Mesenchymal stem cell (in vitro differentiated cells and primary cell): ENCODE results near the gene C17orf114.

Experiments
- DNase-seq: peaks from one replicate; pipeline ENCODE4 v3.0.0-alpha.2; 2013
- H2AFZ ChIP-seq: one replicate; pipeline ENCODE4 v1.6.1; 2013; ENCODE audit warnings: low read depth, mild to moderate bottlenecking, control low read depth, inconsistent platforms, low read length, moderate library complexity
- H2AK5ac ChIP-seq: 2 replicates; pipeline ENCODE4 v1.6.1; 2013; ENCODE audit warnings: low read length, moderate library complexity, mild to moderate bottlenecking, inconsistent platforms; ENCODE audit not compliant: severe bottlenecking
- H2BK120ac ChIP-seq: one replicate; pipeline ENCODE4 v1.6.1; 2013; ENCODE audit warnings: low read depth, mild to moderate bottlenecking, inconsistent platforms, low read length, moderate library complexity
- H2BK12ac ChIP-seq, 2 experiments: one replicate each; pipeline ENCODE4 v1.6.1; 2013; ENCODE audit warnings: inconsistent platforms in 2 of 2, low read length in 2 of 2, mild to moderate bottlenecking in 2 of 2, moderate library complexity in 2 of 2, control low read depth in 1 of 2
- H2BK15ac ChIP-seq: one replicate; pipeline ENCODE4 v1.6.1; 2013; ENCODE audit warnings: mild to moderate bottlenecking, low read depth, inconsistent platforms; ENCODE audit not compliant: poor library complexity, severe bottlenecking
- H2BK5ac ChIP-seq: 2 replicates; pipeline ENCODE4 v1.6.1; 2013; ENCODE audit warnings: low read depth, mild to moderate bottlenecking, low read length, control low read depth, inconsistent platforms; ENCODE audit not compliant: poor library complexity, severe bottlenecking
- H3K14ac ChIP-seq, 2 experiments: one replicate each; pipeline ENCODE4 v1.6.1; 2013; ENCODE audit warnings: inconsistent platforms in 2 of 2, low read length in 2 of 2, control low read depth in 1 of 2, mild to moderate bottlenecking in 1 of 2, moderate library complexity in 1 of 2
- H3K18ac ChIP-seq, 2 experiments: one replicate each; pipeline ENCODE4 v1.6.1; 2013; ENCODE audit warnings: inconsistent platforms in 2 of 2, low read length in 2 of 2, control low read depth in 1 of 2, low read depth in 1 of 2, mild to moderate bottlenecking in 1 of 2
- H3K23ac ChIP-seq, 2 experiments: one replicate each; pipeline ENCODE4 v1.6.1; 2013; ENCODE audit warnings: inconsistent platforms in 2 of 2, low read length in 2 of 2, mild to moderate bottlenecking in 2 of 2, moderate library complexity in 2 of 2, control low read depth in 1 of 2
- H3K27ac ChIP-seq: 2 replicates; pipeline ENCODE4 v1.5.1; 2013; ENCODE audit warnings: mild to moderate bottlenecking, moderate library complexity, low read length, control low read depth, inconsistent platforms; ENCODE audit not compliant: poor library complexity, severe bottlenecking
- H3K27me3 ChIP-seq, 2 experiments: 2 replicates each; pipeline versions ENCODE4 v1.6.1 to v1.7.0; 2013; ENCODE audit warnings: low read length in 2 of 2, mild to moderate bottlenecking in 2 of 2, moderate library complexity in 2 of 2, control low read depth in 1 of 2, inconsistent platforms in 1 of 2; ENCODE audit not compliant: control insufficient read depth in 1 of 2, insufficient read depth in 1 of 2
- H3K36me3 ChIP-seq, 2 experiments: 2 replicates each; pipeline versions ENCODE4 v1.6.1 to v1.7.0; 2013; ENCODE audit warnings: low read length in 2 of 2, control low read depth in 1 of 2, inconsistent platforms in 1 of 2, low read depth in 1 of 2, mild to moderate bottlenecking in 1 of 2; ENCODE audit not compliant: insufficient read depth in 2 of 2, control insufficient read depth in 1 of 2
- H3K4ac ChIP-seq, 2 experiments: one replicate each; pipeline ENCODE4 v1.6.1; 2013; ENCODE audit warnings: inconsistent platforms in 2 of 2, low read length in 2 of 2, mild to moderate bottlenecking in 2 of 2, moderate library complexity in 2 of 2, control low read depth in 1 of 2, low read depth in 1 of 2
- H3K4me1 ChIP-seq: 2 replicates; pipeline ENCODE4 v1.6.1; 2013; ENCODE audit warnings: low read depth, low read length, control low read depth; ENCODE audit not compliant: control insufficient read depth, insufficient read depth
- H3K4me2 ChIP-seq: 2 replicates; pipeline ENCODE4 v1.6.1; 2013; ENCODE audit warnings: low read length, mild to moderate bottlenecking, inconsistent platforms; ENCODE audit not compliant: poor library complexity, severe bottlenecking
- H3K4me3 ChIP-seq, 2 experiments: 2 replicates each; pipeline versions ENCODE4 v1.5.1 to v1.7.0; 2013; ENCODE audit warnings: low read length in 2 of 2, mild to moderate bottlenecking in 2 of 2, control low read depth in 1 of 2, low read depth in 1 of 2; ENCODE audit not compliant: insufficient read depth in 1 of 2
- H3K79me1 ChIP-seq: replicated peaks from 2 replicates; pipeline ENCODE4 v1.6.1; 2013; ENCODE audit warnings: mild to moderate bottlenecking, control low read depth, low read length, inconsistent platforms; ENCODE audit not compliant: poor library complexity, severe bottlenecking
- H3K9ac ChIP-seq: 2 replicates; pipeline ENCODE4 v1.7.0; 2013; ENCODE audit warnings: mild to moderate bottlenecking, low read length, moderate library complexity
- H3K9me3 ChIP-seq: 2 replicates; pipeline ENCODE4 v1.7.0; 2013; ENCODE audit warnings: mild to moderate bottlenecking, low read length; ENCODE audit not compliant: control insufficient read depth
- H4K8ac ChIP-seq: one replicate; pipeline ENCODE4 v1.6.1; 2013; ENCODE audit warnings: inconsistent platforms, mild to moderate bottlenecking, low read length, moderate library complexity
- H4K91ac ChIP-seq: one replicate; pipeline ENCODE4 v1.6.1; 2013; ENCODE audit warnings: mild to moderate bottlenecking, low read length, inconsistent platforms
- WGBS: methylation state at CpG from one replicate; pipeline ENCODE4 v1.1.7; 2013; ENCODE audit warnings: mixed read lengths; 5-methylcytosine and 5-hydroxymethylcytosine counted together

C17orf114 gene

DNA sequence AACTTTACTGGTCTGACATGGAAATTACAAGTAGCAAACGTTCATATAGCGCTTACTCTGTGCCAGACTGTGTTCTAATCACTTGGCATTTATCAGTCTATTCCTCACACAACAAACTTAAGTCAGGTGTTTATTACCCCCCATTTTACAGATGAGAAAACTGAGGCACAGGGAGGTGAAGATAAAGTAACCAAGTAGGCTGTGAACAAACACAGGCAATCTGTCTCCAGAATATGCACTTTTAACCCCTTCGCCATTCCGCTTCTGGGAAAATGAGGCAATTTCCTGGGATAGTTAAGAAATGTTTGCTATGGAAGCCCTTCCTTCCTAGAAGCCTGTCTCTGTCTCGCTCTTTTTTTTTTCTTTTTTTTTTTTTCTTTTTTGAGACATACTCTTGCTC, 50.2 kb downstream of the C17orf114 start:
- Histone ChIP-seq H3K4ac (no peak overlapping the region), H3K9me3 (no peaks in the 10 kb centered on the region), H2BK15ac (no peak overlapping the region), H3K4me1 (no peaks in the 10 kb centered on the region), H3K27me3 (peaks cover 27 to 72% of the 10 kb centered on the region in 2 experiments), H3K9ac (no peak overlapping the region), H3K36me3 (no peaks in the 10 kb centered on the region), H3K4me3 (no peak overlapping the region), H4K91ac (no peak overlapping the region), H3K23ac (no peak overlapping the region), H3K18ac (no peak overlapping the region), H3K4me2 (no peak overlapping the region), H2BK12ac (no peak overlapping the region), H3K27ac (no peak overlapping the region), H2AFZ (no peak overlapping the region), H4K8ac (no peak overlapping the region), H3K79me1 (no peaks in the 10 kb centered on the region), H3K14ac (no peak overlapping the region), H2BK120ac (no peak overlapping the region), H2BK5ac (no peak overlapping the region), H2AK5ac (no peak overlapping the region)
- peak; percentile 41 for DNase-seq
- 87% methylated on average over 4 of the region's 5 CpGs for WGBS
